Peyer's patch (tissue), 4 donors: ENCODE results near the gene SLC22A13.

ENCODE experiments used
- POLR2A ChIP-seq, 2 donors: fragments of 450-650 bp; IDR thresholded peaks; one replicate each; pipeline ENCODE4 v1.5.1; 2017; ENCODE audit warnings: antibody characterized with exemption in 2 of 2, mild to moderate bottlenecking in 2 of 2, moderate library complexity in 2 of 2
- TF ChIP-seq, protein P1 (sequence below), 6 experiments: fragments of 450-650 bp in 4 of 6; fragments of 200-600 bp in 2 of 6; sonication (generic) in 1 of 6; IDR thresholded peaks; one replicate each; pipeline ENCODE4 v1.5.1; 2017 to 2019; ENCODE audit warnings: antibody characterized with exemption in 6 of 6, mild to moderate bottlenecking in 3 of 6, moderate library complexity in 1 of 6

DNA sequence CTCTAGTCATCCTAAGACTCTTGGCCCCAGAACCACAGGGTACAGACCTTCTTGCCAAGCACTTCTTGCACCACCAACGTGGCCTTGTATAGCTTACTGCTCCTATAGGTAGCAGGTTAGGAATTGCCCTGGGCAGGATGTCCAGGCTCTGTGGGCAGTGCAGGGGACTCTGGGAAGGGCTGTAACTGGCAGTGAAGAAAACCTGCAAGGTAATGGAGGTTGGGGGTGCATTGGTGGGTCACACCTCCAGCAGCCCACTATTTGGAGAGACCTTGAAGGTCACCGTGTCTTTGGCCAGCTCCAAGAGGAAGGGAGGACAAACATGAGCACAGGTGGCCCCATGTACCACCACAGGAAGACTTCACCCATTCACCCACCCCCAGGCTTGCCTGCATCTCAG is 59.6 kb downstream of the SLC22A13 start:
- TF ChIP-seq, protein P1, sequence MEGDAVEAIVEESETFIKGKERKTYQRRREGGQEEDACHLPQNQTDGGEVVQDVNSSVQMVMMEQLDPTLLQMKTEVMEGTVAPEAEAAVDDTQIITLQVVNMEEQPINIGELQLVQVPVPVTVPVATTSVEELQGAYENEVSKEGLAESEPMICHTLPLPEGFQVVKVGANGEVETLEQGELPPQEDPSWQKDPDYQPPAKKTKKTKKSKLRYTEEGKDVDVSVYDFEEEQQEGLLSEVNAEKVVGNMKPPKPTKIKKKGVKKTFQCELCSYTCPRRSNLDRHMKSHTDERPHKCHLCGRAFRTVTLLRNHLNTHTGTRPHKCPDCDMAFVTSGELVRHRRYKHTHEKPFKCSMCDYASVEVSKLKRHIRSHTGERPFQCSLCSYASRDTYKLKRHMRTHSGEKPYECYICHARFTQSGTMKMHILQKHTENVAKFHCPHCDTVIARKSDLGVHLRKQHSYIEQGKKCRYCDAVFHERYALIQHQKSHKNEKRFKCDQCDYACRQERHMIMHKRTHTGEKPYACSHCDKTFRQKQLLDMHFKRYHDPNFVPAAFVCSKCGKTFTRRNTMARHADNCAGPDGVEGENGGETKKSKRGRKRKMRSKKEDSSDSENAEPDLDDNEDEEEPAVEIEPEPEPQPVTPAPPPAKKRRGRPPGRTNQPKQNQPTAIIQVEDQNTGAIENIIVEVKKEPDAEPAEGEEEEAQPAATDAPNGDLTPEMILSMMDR (IDR thresholded peaks at IDR 0.05) = no peak
- TF ChIP-seq POLR2A (IDR thresholded peaks at IDR 0.05) = no peak
